ENCODE results near the gene GPR160.

GRCh38 chr3:170059447-170059846 is 21.7 kb downstream of the GPR160 start:
- TF ChIP-seq POLR2AphosphoS5 (IDR thresholded peaks at IDR 0.05; ENCODE audit: low read depth, low read length) = no peak
- no peak for TF ChIP-seq CTCF (CRISPR knock-in tag; IDR thresholded peaks at IDR 0.05)
